ENCODE measurements around the gene THBS1.

GRCh38 chr15:39597336-39597735, 16.5 kb downstream of the THBS1 start:
- TF ChIP-seq CTCF (IDR thresholded peaks at IDR 0.05; ENCODE audit: poor library complexity): no peak
- no peak for TF ChIP-seq EZH2phosphoT487 (IDR thresholded peaks at IDR 0.05; ENCODE audit: low read depth, severe bottlenecking, unreplicated experiment)
- TF ChIP-seq EZH2 (IDR thresholded peaks at IDR 0.05; ENCODE audit: borderline replicate concordance): no peak
